Measurements from ENCODE around the gene ASB13. TPM values are rescaled to one million over a fixed set of nuclear protein-coding genes. Genes with fewer than 3 reads are reported as not detected.
"Not testable (repeated sequence)": the region's sequence is repeated elsewhere in the genome, so short reads cannot be mapped to it uniquely, and the experiment has no call there.

The ASB13 gene
- total RNA-seq, 2 experiments from 2014 or later, result 4.5 to 6.0 TPM

DNA sequence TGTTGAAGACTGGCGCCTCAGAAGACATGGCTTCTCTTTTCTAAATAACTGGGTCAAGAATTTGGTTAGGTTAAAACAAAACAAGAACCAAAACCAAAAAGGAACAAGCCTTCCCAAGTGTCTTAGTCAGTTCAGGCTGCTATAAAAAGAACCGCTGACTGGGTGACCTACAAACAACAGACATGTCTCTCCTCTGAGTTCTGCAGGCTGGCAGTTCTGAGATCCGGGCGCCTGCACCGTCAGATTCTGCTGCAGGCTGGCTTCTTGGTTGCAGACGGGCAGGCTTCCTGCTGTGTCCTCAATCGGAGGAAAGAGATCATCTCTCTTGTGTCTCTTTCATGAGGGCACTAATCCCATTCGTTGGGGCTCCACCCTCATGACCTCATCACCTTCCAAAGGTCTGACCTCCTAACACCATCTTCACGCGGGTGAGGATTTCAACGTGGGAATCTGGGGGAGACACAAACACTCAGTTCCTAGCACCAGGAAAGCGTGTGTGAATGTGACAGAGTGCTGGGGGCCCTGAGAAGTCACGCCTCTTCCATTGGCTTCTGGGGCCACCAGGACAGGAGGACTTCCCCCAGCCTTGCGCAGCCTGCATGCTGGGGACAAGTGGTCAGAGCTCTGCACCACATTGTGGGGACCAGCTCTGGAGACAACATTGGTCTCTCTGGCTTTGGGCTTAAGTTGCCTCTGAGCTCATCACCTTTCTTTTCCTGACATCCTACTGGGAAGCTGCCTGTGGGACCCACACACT is 63.1 kb downstream of the ASB13 start:
- no peak overlapping the region for H3K4me3 Mint-ChIP-seq
- H3K27ac Mint-ChIP-seq, result no peak overlapping the region
- no peaks in the 10 kb centered on the region for H3K36me3 Mint-ChIP-seq (ENCODE audit: low read depth)
- POLR2A ChIA-PET, result no interaction called here
- CTCF ChIA-PET, result interaction anchor here (1.2 to 1.4 kb wide), 2 partner anchors 8 to 10 kb away, joined by 3 read pairs; no protein-coding TSS in a partner anchor
- H3K4me1 Mint-ChIP-seq, result no peaks in the 10 kb centered on the region
- peaks cover 2% of the 10 kb centered on the region for H3K27me3 Mint-ChIP-seq
- DNase-seq, result no peak
- H3K9me3 Mint-ChIP-seq, result no peaks in the 10 kb centered on the region

- no peaks in the 10 kb centered on the region for H3K4me1 Mint-ChIP-seq
- ChIA-PET CTCF (interaction anchor here (1.4 kb wide), 1 partner anchor 11 kb away, joined by 3 read pairs; no protein-coding TSS in a partner anchor), POLR2A (no interaction called here)
- H3K9me3 Mint-ChIP-seq, result no peaks in the 10 kb centered on the region
- no peaks in the 10 kb centered on the region for H3K27me3 Mint-ChIP-seq
- H3K36me3 Mint-ChIP-seq (ENCODE audit: low read depth), result no peaks in the 10 kb centered on the region
- H3K4me3 Mint-ChIP-seq, result no peak overlapping the region
- DNase-seq, result no peak
- no peak overlapping the region for H3K27ac Mint-ChIP-seq
Observed at GRCh38 chr10:5601826-5602495, 64.4 kb downstream of the ASB13 start.

GRCh38 chr10:5600908-5601307 is 65.5 kb downstream of the ASB13 start:
- H3K36me3 Mint-ChIP-seq (ENCODE audit: low read depth), result no peaks in the 10 kb centered on the region
- no peak overlapping the region for H3K4me3 Mint-ChIP-seq
- H3K27ac Mint-ChIP-seq, result no peak overlapping the region
- peaks cover 3% of the 10 kb centered on the region for H3K4me1 Mint-ChIP-seq
- ChIA-PET POLR2A (no interaction called here), CTCF (interaction anchor here (1.1 to 1.3 kb wide), 2 partner anchors 21 to 25 kb away, joined by 3 to 4 read pairs; no protein-coding TSS in a partner anchor)
- H3K9me3 Mint-ChIP-seq, result no peaks in the 10 kb centered on the region
- no peak for DNase-seq
- H3K27me3 Mint-ChIP-seq, result no peaks in the 10 kb centered on the region

- Mint-ChIP-seq H3K27me3 (peaks cover 6% of the 10 kb centered on the region), H3K4me3 (no peak overlapping the region), H3K27ac (no peak overlapping the region), H3K4me1 (peaks cover 10% of the 10 kb centered on the region), H3K36me3 (ENCODE audit: low read depth) (no peaks in the 10 kb centered on the region), H3K9me3 (no peaks in the 10 kb centered on the region)
- ChIA-PET CTCF (interaction anchor here (0.6 to 1.3 kb wide), 3 partner anchors 22 to 180 kb away, joined by 3 to 5 read pairs (median 4); no protein-coding TSS in a partner anchor), POLR2A (no interaction called here)
- no peak for DNase-seq
Observed at GRCh38 chr10:5599613-5600520, 66.5 kb downstream of the ASB13 start.

GRCh38 chr10:5598085-5598690 is 68.2 kb downstream of the ASB13 start:
- POLR2A ChIA-PET, result no interaction called here
- CTCF ChIA-PET, result interaction anchor here (1.2 kb wide), 1 partner anchor 48 kb away, joined by 3 read pairs; no protein-coding TSS in a partner anchor

DNA sequence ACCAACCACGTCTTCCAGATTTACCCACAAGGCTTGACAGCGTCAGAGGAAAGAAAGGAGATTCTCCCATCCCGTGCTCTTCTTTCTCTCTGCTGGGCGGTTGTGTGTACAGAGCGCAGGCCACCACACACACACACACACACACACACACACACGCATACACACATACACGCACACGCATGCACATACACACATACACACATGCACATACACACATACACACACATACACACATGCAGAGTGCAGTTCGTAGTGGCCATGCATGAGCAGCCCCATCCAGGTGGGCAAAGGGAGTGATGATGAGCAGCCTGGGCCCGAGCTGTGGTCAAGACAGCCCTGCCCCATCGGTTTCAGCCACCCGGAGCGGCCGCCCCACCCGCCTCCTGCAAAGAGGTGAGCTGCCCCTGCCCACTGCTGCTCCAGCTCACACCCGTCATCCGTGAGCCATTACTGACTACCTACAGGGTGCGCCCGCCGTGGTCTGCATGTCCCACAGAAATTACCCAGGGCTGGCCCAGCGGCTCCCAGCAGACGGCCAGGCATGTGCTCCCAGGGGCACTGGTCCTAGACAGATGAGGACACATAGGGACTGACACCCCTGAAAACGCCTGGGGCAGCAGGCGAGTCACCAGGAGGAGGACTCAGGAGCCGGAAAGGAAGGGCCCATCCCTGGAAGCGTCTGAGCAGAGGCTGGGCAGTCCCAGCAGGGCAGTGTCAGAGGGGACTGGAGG is 69.6 kb downstream of the ASB13 start:
- Mint-ChIP-seq H3K4me1 (peaks cover 11% of the 10 kb centered on the region), H3K4me3 (no peak overlapping the region), H3K36me3 (ENCODE audit: low read depth) (no peaks in the 10 kb centered on the region), H3K27ac (no peak overlapping the region), H3K9me3 (no peaks in the 10 kb centered on the region), H3K27me3 (peaks cover 19% of the 10 kb centered on the region)
- no peak for DNase-seq
- ChIA-PET CTCF (interaction anchor here (0.7 to 1.7 kb wide), 4 partner anchors 25 to 60 kb away, joined by 3 to 6 read pairs (median 3); no protein-coding TSS in a partner anchor), POLR2A (no interaction called here)

More at GRCh38 chr10:5598085-5598690, 68.2 kb downstream of the ASB13 start:
- no peaks in the 10 kb centered on the region for H3K9me3 Mint-ChIP-seq
- no peak overlapping the region for H3K27ac Mint-ChIP-seq
- no peak overlapping the region for H3K4me3 Mint-ChIP-seq
- H3K27me3 Mint-ChIP-seq, result peaks cover 16% of the 10 kb centered on the region
- peaks cover 11% of the 10 kb centered on the region for H3K4me1 Mint-ChIP-seq
- H3K36me3 Mint-ChIP-seq (ENCODE audit: low read depth), result no peaks in the 10 kb centered on the region
- no peak for DNase-seq

DNA sequence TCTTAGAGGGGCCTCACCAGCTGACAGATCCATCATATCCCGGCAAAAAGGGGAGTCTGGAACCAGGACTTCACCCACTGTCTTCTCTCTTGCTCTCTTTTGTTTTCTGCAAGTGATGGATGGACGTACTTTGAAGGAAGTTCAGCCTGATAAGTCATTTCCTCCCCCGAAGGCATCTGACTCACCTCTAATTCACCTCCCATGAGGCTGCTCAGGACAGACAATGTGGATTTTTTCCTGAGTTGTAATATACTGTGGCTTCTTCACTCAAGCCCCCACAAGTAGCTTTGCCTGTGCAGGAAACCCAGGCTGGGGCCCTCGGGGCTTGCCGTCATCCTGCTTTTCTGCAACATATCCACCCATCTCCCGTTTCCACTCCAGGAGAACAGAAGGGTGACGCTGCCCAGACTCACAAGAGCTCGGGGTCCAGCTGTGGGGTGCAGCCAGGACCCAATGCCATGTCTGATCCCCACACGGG is 70.4 kb downstream of the ASB13 start:
- ChIA-PET CTCF (interaction anchor here (1.3 to 1.7 kb wide), 3 partner anchors 8 to 34 kb away, joined by 3 read pairs; no protein-coding TSS in a partner anchor), POLR2A (no interaction called here)
- Mint-ChIP-seq H3K9me3 (no peaks in the 10 kb centered on the region), H3K4me3 (no peak overlapping the region), H3K36me3 (ENCODE audit: low read depth) (no peaks in the 10 kb centered on the region), H3K27ac (no peak overlapping the region), H3K4me1 (peaks cover 12% of the 10 kb centered on the region), H3K27me3 (peaks cover 19% of the 10 kb centered on the region)
- no peak for DNase-seq

DNA sequence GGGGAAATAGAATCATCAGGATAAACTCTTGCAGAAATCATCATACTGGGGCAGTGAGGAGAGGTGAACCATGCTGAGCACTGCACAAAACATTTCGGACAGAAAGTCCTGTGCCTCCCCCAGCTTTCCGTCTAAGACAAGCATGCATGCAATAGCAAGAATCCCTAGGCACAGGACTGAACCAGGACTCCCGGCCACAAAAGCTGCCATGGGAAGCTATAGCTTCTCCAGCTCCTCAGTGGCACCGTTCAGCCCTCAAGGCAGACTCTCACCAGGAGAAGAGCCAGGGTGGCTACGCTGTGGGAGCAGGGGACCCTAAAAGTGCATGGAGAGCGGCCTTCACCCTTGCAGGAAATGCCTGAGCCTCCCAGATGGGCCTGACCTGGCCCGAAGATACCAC is 70.8 kb downstream of the ASB13 start:
- CTCF ChIA-PET, result interaction anchor here (1.4 to 1.7 kb wide), 3 partner anchors 8 to 28 kb away, joined by 3 read pairs; no protein-coding TSS in a partner anchor
- POLR2A ChIA-PET, result no interaction called here
- Mint-ChIP-seq H3K27ac (no peak overlapping the region), H3K36me3 (ENCODE audit: low read depth) (no peaks in the 10 kb centered on the region), H3K27me3 (peaks cover 19% of the 10 kb centered on the region), H3K4me3 (no peak overlapping the region), H3K4me1 (peaks cover 13% of the 10 kb centered on the region), H3K9me3 (no peaks in the 10 kb centered on the region)
- no peak for DNase-seq

DNA sequence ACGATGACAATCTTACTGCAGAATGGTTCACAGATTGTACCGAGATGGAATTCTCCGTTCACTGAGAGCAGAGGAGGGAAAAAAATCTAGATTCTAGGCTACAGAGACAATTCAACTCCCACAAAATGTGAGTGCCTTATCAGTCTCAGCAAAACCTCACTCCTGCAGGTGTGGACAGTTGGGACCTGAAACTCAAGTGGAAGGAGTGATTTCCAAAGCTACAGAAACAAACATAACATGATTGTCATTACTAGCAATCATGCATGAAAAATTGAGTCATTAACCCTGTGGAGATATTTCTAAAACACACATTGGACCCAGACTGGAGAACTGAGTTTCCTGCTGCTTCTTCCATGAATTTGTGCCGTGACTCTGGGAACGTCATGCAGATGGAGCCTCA is 71.3 kb downstream of the ASB13 start:
- POLR2A ChIA-PET, result no interaction called here
- DNase-seq, result no peak
- Mint-ChIP-seq H3K4me3 (no peak overlapping the region), H3K27me3 (peaks cover 19% of the 10 kb centered on the region), H3K9me3 (no peaks in the 10 kb centered on the region), H3K27ac (no peak overlapping the region), H3K4me1 (peaks cover 13% of the 10 kb centered on the region), H3K36me3 (ENCODE audit: low read depth) (no peaks in the 10 kb centered on the region)
- CTCF ChIA-PET, result interaction anchor here (1.4 to 1.7 kb wide), 3 partner anchors 9 to 28 kb away, joined by 3 read pairs; no protein-coding TSS in a partner anchor

GRCh38 chr10:5594271-5595049 is 71.9 kb downstream of the ASB13 start:
- ChIA-PET CTCF (interaction anchor here (1.3 to 1.7 kb wide), 4 partner anchors 9 to 29 kb away, joined by 3 read pairs; no protein-coding TSS in a partner anchor), POLR2A (no interaction called here)
- Mint-ChIP-seq H3K27me3 (peaks cover 19% of the 10 kb centered on the region), H3K4me1 (peaks cover 17% of the 10 kb centered on the region), H3K4me3 (no peak overlapping the region), H3K36me3 (ENCODE audit: low read depth) (no peaks in the 10 kb centered on the region), H3K27ac (no peak overlapping the region), H3K9me3 (no peaks in the 10 kb centered on the region)
- no peak for DNase-seq

DNA sequence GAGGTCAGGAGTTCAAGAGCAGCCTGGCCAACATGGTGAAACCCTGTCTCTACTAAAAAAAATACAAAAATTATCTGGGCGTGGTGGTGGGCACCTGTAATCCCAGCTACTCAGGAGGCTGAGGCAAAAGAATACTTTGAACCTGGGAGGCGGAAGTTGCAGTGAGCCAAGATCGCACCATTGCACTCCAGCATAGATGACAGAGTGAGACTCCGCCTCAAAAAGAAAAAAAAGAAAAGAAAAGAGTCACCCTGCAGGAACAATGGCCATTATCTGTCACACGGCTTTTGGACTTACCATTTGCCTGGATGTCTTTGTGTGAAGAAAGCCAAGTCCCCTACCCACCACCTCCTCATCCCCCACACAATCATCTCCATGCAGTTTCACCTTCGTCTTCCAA is 73.0 kb downstream of the ASB13 start:
- Mint-ChIP-seq H3K27me3 (peaks cover 19% of the 10 kb centered on the region), H3K4me1 (peaks cover 17% of the 10 kb centered on the region)
- H3K4me3 Mint-ChIP-seq; POLR2A ChIA-PET; H3K27ac Mint-ChIP-seq; DNase-seq; H3K36me3 Mint-ChIP-seq (ENCODE audit: low read depth); H3K9me3 Mint-ChIP-seq: not testable (repeated sequence)
- CTCF ChIA-PET, result interaction anchor here (1.3 kb wide), 1 partner anchor 8 kb away, joined by 3 read pairs; no protein-coding TSS in a partner anchor

Data from activated CD4-positive, alpha-beta T cell treated with anti-CD3 and anti-CD28 coated beads, Interleukin-2, amount 10 ng/mL, durations not matched to agents 7 days and 5 days (primary cell).